Stimulated activated naive CD8-positive, alpha-beta T cell treated with anti-CD3 and anti-CD28 coated beads, Interleukin-15, Interleukin-2, amounts not matched to agents 100 ng/mL and 50 ng/mL, for 24 hours (primary cell): Measurements from ENCODE around the gene TTC9B.
"Not testable (repeated sequence)": the region's sequence is repeated elsewhere in the genome, so short reads cannot be mapped to it uniquely, and the experiment has no call there.

Source experiments
- H3K27ac Mint-ChIP-seq: one replicate; pipeline ENCODE4 v1.8.0; 2021; ENCODE audit warnings: mild to moderate bottlenecking, mixed read lengths
- H3K27me3 Mint-ChIP-seq: one replicate; pipeline ENCODE4 v1.8.0; 2021; ENCODE audit warnings: mixed read lengths
- H3K36me3 Mint-ChIP-seq: one replicate; pipeline ENCODE4 v1.8.0; 2021; ENCODE audit warnings: low read depth, mixed read lengths
- H3K4me1 Mint-ChIP-seq: one replicate; pipeline ENCODE4 v1.8.0; 2021; ENCODE audit warnings: low read depth, mixed read lengths
- H3K4me3 Mint-ChIP-seq: one replicate; pipeline ENCODE4 v1.8.0; 2021; ENCODE audit warnings: mild to moderate bottlenecking, mixed read lengths
- H3K9me3 Mint-ChIP-seq: one replicate; pipeline ENCODE4 v1.8.0; 2021; ENCODE audit warnings: mixed read lengths

The TTC9B gene

GRCh38 chr19:40191836-40192646 is 26.1 kb downstream of the TTC9B start:
- Mint-ChIP-seq H3K27ac (no peak overlapping the region), H3K36me3 (peaks cover 5% of the 10 kb centered on the region), H3K4me3 (peak overlapping the region; percentile 55), H3K27me3 (no peaks in the 10 kb centered on the region), H3K9me3 (no peaks in the 10 kb centered on the region), H3K4me1 (peaks cover 38% of the 10 kb centered on the region)

GRCh38 chr19:40190891-40191835 is 27.0 kb downstream of the TTC9B start, which contains the start of gene MAP3K10:
TSS of gene MAP3K10 (plus strand) at chr19:40191426. CDS start at chr19:40192032, 606 bp downstream.
- Mint-ChIP-seq H3K36me3 (peaks cover 5% of the 10 kb centered on the region), H3K4me3 (peak within 1 kb of the TSS; percentile 86), H3K27me3 (no peaks in the 10 kb centered on the region), H3K27ac (peak within 1 kb of the TSS; percentile 94), H3K9me3 (no peaks in the 10 kb centered on the region), H3K4me1 (peaks cover 38% of the 10 kb centered on the region)

- Mint-ChIP-seq H3K27me3 (peaks cover 11% of the 10 kb centered on the region), H3K9me3 (no peaks in the 10 kb centered on the region), H3K36me3 (no peaks in the 10 kb centered on the region), H3K4me1 (no peaks in the 10 kb centered on the region), H3K27ac (no peak overlapping the region), H3K4me3 (no peak overlapping the region)
Measured at GRCh38 chr19:40184273-40184672, 33.9 kb downstream of the TTC9B start.

- H3K4me3 Mint-ChIP-seq, result no peak overlapping the region
- H3K27ac Mint-ChIP-seq, result no peak overlapping the region
- H3K9me3 Mint-ChIP-seq, result no peaks in the 10 kb centered on the region
- no peaks in the 10 kb centered on the region for H3K4me1 Mint-ChIP-seq
- H3K27me3 Mint-ChIP-seq, result peaks cover 15% of the 10 kb centered on the region
- H3K36me3 Mint-ChIP-seq, result no peaks in the 10 kb centered on the region
Measured at GRCh38 chr19:40178756-40179155, 39.4 kb downstream of the TTC9B start.

GRCh38 chr19:40177286-40178070 is 40.7 kb downstream of the TTC9B start:
- Mint-ChIP-seq H3K4me1 (no peaks in the 10 kb centered on the region), H3K36me3 (no peaks in the 10 kb centered on the region), H3K27me3 (peaks cover 15% of the 10 kb centered on the region), H3K4me3 (no peak overlapping the region), H3K27ac (no peak overlapping the region), H3K9me3 (no peaks in the 10 kb centered on the region)

- Mint-ChIP-seq H3K27me3 (peaks cover 15% of the 10 kb centered on the region), H3K36me3 (no peaks in the 10 kb centered on the region), H3K4me1 (no peaks in the 10 kb centered on the region), H3K27ac (no peak overlapping the region), H3K9me3 (no peaks in the 10 kb centered on the region), H3K4me3 (no peak overlapping the region)
Measured at GRCh38 chr19:40175820-40176219, 42.4 kb downstream of the TTC9B start.

GRCh38 chr19:40174092-40174491 is 44.1 kb downstream of the TTC9B start:
- Mint-ChIP-seq H3K27ac (no peak overlapping the region), H3K4me1 (no peaks in the 10 kb centered on the region), H3K9me3 (no peaks in the 10 kb centered on the region)

GRCh38 chr19:40171293-40171692 is 46.9 kb downstream of the TTC9B start:
- H3K27me3 Mint-ChIP-seq, H3K9me3 Mint-ChIP-seq, H3K36me3 Mint-ChIP-seq, H3K27ac Mint-ChIP-seq, H3K4me1 Mint-ChIP-seq, H3K4me3 Mint-ChIP-seq: not testable (repeated sequence)

More at GRCh38 chr19:40174092-40174491, 44.1 kb downstream of the TTC9B start:
- no peak overlapping the region for H3K4me3 Mint-ChIP-seq
- no peaks in the 10 kb centered on the region for H3K36me3 Mint-ChIP-seq
- H3K27me3 Mint-ChIP-seq, result peaks cover 4% of the 10 kb centered on the region

- H3K9me3 Mint-ChIP-seq, H3K4me1 Mint-ChIP-seq, H3K27ac Mint-ChIP-seq, H3K27me3 Mint-ChIP-seq, H3K36me3 Mint-ChIP-seq, H3K4me3 Mint-ChIP-seq: not testable (repeated sequence)
Measured at GRCh38 chr19:40170303-40170989, 47.7 kb downstream of the TTC9B start.

- not testable (repeated sequence) for H3K27me3 Mint-ChIP-seq, H3K9me3 Mint-ChIP-seq, H3K4me1 Mint-ChIP-seq
Measured at GRCh38 chr19:40169482-40170302, 48.5 kb downstream of the TTC9B start.

More at GRCh38 chr19:40169482-40170302, 48.5 kb downstream of the TTC9B start:
- not testable (repeated sequence) for H3K4me3 Mint-ChIP-seq, H3K36me3 Mint-ChIP-seq, H3K27ac Mint-ChIP-seq
